T-helper 2 cell treated with Interferon-gamma antibody and Interleukin-4, amounts not matched to agents 5 μg/mL and 100 μg/mL, for 36 hours (primary cell): ENCODE results near the gene CBR3.
"Not testable (repeated sequence)": the region's sequence is repeated elsewhere in the genome, so short reads cannot be mapped to it uniquely, and the experiment has no call there.

Experiments
- DNase-seq: peaks from one replicate; pipeline ENCODE4 v3.0.0; 2021; ENCODE audit warnings: low spot score
- H3K27ac Mint-ChIP-seq: one replicate; pipeline ENCODE4 v1.8.0; 2021; ENCODE audit warnings: mild to moderate bottlenecking, mixed read lengths
- H3K27me3 Mint-ChIP-seq: one replicate; pipeline ENCODE4 v1.8.0; 2021; ENCODE audit warnings: low read depth, mixed read lengths
- H3K36me3 Mint-ChIP-seq: one replicate; pipeline ENCODE4 v1.8.0; 2021; ENCODE audit warnings: low read depth, mixed read lengths
- H3K4me1 Mint-ChIP-seq: one replicate; pipeline ENCODE4 v1.8.0; 2021; ENCODE audit warnings: low read depth, mixed read lengths
- H3K4me3 Mint-ChIP-seq: one replicate; pipeline ENCODE4 v1.8.0; 2022; ENCODE audit warnings: mild to moderate bottlenecking, moderate library complexity, mixed read lengths
- H3K9me3 Mint-ChIP-seq: one replicate; pipeline ENCODE4 v1.8.0; 2021; ENCODE audit warnings: mixed read lengths

The CBR3 gene

DNA sequence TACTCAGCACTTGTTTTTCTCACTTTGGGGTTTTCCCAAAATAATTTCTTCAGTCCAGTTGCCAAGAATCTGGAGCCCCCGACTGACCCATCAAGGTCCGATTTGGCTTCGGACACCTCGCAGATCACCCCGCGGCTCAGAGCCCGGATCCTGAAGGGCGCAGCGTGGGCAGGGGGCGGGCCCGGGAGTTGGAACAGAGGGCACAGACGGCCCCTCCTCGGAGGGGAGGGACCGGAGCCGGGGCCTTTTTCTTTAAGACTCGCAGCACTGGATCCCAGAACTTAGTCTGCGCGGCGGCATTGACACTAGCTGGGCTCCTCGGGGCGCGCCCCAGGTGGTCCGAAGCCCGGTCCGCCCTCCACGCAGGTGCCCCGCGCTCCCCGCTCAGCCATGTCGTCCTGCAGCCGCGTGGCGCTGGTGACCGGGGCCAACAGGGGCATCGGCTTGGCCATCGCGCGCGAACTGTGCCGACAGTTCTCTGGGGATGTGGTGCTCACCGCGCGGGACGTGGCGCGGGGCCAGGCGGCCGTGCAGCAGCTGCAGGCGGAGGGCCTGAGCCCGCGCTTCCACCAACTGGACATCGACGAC is at the start of gene CBR3:
CBR3 (plus strand) TSS at position 277 of the 588 bp plus-strand sequence; CDS start at position 391, 114 bp downstream.
- peaks cover 20% of the 10 kb centered on the region for H3K36me3 Mint-ChIP-seq
- H3K9me3 Mint-ChIP-seq = no peaks in the 10 kb centered on the region
- peak within 1 kb of the TSS; percentile 95 for H3K27ac Mint-ChIP-seq
- H3K4me3 Mint-ChIP-seq = peak within 1 kb of the TSS; percentile 94
- H3K27me3 Mint-ChIP-seq = no peaks in the 10 kb centered on the region
- peaks cover 30% of the 10 kb centered on the region for H3K4me1 Mint-ChIP-seq
- DNase-seq = peak; percentile 76

DNA sequence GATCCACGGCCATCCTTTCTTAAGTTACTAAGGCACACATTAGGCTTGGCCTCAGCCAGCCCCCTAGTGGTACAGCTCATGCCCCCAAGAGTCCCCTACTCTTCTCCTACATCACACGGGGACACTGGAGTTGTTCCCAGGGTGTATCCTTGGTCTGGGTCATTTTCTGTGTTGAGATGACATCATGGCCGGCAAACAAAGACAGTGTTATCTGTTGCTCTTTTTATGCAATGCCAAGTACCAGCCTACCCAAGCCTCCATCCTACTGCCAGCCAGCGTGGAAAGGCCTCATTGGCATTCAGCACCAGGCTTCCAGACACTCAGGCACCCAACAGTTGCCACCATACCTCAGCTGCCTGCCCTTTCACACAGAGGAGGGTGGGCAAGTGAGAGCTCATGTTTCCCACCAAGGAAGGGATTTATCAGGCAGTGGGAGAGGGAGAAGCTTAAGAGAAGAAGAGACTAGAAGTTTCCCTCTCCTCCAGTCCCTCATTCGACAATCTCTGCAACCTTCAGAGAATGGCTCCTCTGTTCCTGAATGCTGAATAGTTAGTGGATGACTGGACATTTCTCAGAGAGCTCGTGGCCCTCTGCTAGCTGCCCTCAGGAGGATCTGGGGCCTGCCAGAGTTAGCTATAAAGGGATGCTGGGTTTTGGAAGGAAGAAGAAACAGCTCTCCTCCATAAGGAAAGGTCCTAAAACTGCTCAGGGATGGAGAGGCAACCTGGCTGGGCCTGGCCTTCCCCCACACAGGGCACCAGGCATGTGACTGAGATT is 47.3 kb upstream of the CBR3 start:
- Mint-ChIP-seq H3K9me3 (no peaks in the 10 kb centered on the region), H3K4me3 (no peak overlapping the region), H3K27ac (no peak overlapping the region), H3K27me3 (no peaks in the 10 kb centered on the region), H3K36me3 (no peaks in the 10 kb centered on the region), H3K4me1 (peaks cover 6% of the 10 kb centered on the region)
- DNase-seq = no peak

DNA sequence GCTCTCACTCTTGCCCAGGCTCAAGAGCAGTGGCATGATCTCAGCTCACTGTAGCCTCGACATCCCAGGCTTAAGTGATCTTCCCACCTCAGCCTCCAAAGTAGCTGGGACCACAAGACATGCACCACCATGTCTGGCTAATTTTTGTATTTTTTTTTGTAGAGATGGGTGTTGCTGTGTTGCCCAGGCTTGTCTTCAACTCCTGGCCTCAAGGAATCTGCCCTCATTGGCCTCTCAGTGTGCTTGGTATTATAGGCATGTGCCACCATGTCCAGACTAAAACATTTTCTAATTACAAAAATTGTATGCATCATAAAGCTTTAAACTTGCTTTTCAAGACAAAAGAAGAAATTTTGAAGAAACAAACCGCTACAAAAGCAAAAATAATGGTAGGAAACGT is 44.9 kb upstream of the CBR3 start:
- H3K27me3 Mint-ChIP-seq = no peaks in the 10 kb centered on the region
- H3K27ac Mint-ChIP-seq = no peak overlapping the region
- H3K4me1 Mint-ChIP-seq = peaks cover 6% of the 10 kb centered on the region
- no peak for DNase-seq
- H3K4me3 Mint-ChIP-seq = no peak overlapping the region
- peaks cover 17% of the 10 kb centered on the region for H3K9me3 Mint-ChIP-seq
- peaks cover 4% of the 10 kb centered on the region for H3K36me3 Mint-ChIP-seq

GRCh38 chr21:36092681-36093080 is 42.2 kb upstream of the CBR3 start:
- peaks cover 8% of the 10 kb centered on the region for H3K36me3 Mint-ChIP-seq
- no peaks in the 10 kb centered on the region for H3K27me3 Mint-ChIP-seq
- DNase-seq = no peak
- H3K4me1 Mint-ChIP-seq = no peaks in the 10 kb centered on the region
- H3K4me3 Mint-ChIP-seq = no peak overlapping the region
- no peak overlapping the region for H3K27ac Mint-ChIP-seq
- H3K9me3 Mint-ChIP-seq = peaks cover 20% of the 10 kb centered on the region

GRCh38 chr21:36093512-36093911 is 41.4 kb upstream of the CBR3 start:
- no peak for DNase-seq
- Mint-ChIP-seq H3K36me3 (peaks cover 8% of the 10 kb centered on the region), H3K27me3 (no peaks in the 10 kb centered on the region), H3K9me3 (peaks cover 20% of the 10 kb centered on the region), H3K4me3 (no peak overlapping the region), H3K27ac (no peak overlapping the region), H3K4me1 (no peaks in the 10 kb centered on the region)

- Mint-ChIP-seq H3K27ac (no peak overlapping the region), H3K4me3 (no peak overlapping the region), H3K4me1 (peaks cover 2% of the 10 kb centered on the region), H3K36me3 (peaks cover 8% of the 10 kb centered on the region), H3K9me3 (peaks cover 20% of the 10 kb centered on the region), H3K27me3 (peaks cover 2% of the 10 kb centered on the region)
- no peak for DNase-seq
Observed at GRCh38 chr21:36096398-36097290, 38.2 kb upstream of the CBR3 start.

- H3K36me3 Mint-ChIP-seq = peaks cover 8% of the 10 kb centered on the region
- peaks cover 2% of the 10 kb centered on the region for H3K4me1 Mint-ChIP-seq
- H3K27me3 Mint-ChIP-seq = peaks cover 4% of the 10 kb centered on the region
- H3K9me3 Mint-ChIP-seq = peaks cover 20% of the 10 kb centered on the region
- H3K27ac Mint-ChIP-seq = no peak overlapping the region
- no peak overlapping the region for H3K4me3 Mint-ChIP-seq
- no peak for DNase-seq
Observed at GRCh38 chr21:36097427-36098181, 37.3 kb upstream of the CBR3 start.

DNA sequence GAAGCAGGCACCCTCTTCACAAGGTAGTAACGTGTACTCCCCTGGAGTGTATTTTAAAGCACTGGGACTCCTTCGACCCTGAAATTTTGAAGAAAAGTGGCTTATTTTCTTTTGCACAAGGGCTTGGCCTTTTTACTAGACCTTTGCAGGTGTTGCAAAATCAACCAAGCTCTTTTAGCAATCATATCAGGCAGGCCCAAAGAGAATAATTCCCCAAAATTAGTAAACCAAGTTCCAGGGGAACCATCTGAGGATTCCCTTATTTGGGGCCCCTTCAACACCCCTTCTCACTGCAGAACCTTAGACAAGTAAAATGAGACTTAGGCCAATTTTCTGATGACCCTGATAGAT is 36.7 kb upstream of the CBR3 start:
- Mint-ChIP-seq H3K36me3 (peaks cover 8% of the 10 kb centered on the region), H3K4me1 (peaks cover 2% of the 10 kb centered on the region), H3K9me3 (peaks cover 16% of the 10 kb centered on the region), H3K27ac (no peak overlapping the region), H3K4me3 (no peak overlapping the region), H3K27me3 (peaks cover 7% of the 10 kb centered on the region)
- DNase-seq = no peak

GRCh38 chr21:36099000-36099399 is 35.9 kb upstream of the CBR3 start:
- DNase-seq = no peak
- peaks cover 16% of the 10 kb centered on the region for H3K27me3 Mint-ChIP-seq
- H3K4me1 Mint-ChIP-seq = peaks cover 2% of the 10 kb centered on the region
- H3K27ac Mint-ChIP-seq = no peak overlapping the region
- peaks cover 3% of the 10 kb centered on the region for H3K36me3 Mint-ChIP-seq
- no peak overlapping the region for H3K4me3 Mint-ChIP-seq
- peaks cover 10% of the 10 kb centered on the region for H3K9me3 Mint-ChIP-seq

DNA sequence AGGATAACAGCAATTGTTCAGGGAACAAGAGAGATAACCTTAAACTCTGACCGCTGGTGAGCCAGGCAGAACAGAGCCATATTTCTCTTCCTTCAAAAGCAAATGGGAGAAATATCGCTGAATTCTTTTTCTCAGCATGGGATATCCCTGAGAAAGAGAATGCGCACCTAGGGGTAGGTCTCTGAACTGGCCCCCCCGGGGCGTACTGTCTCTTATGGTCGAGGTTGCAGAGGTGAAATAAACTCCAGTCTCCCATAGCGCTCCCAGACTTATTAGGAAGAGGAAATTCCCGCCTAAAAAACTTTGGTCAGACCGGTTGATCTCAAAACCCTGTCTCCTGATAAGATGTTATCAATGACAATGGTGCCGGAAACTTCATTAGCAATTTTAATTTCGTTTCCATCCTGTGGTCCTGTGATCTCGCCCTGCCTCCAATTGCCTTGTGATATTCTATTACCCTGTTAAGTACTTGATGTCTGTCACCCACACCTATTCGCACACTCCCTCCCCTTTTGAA is 35.1 kb upstream of the CBR3 start:
- not testable (repeated sequence) for H3K4me1 Mint-ChIP-seq, H3K4me3 Mint-ChIP-seq, H3K9me3 Mint-ChIP-seq, DNase-seq, H3K36me3 Mint-ChIP-seq, H3K27ac Mint-ChIP-seq
- H3K27me3 Mint-ChIP-seq = peaks cover 23% of the 10 kb centered on the region

- Mint-ChIP-seq H3K27ac (no peak overlapping the region), H3K4me1 (peaks cover 12% of the 10 kb centered on the region), H3K4me3 (no peak overlapping the region), H3K27me3 (peaks cover 37% of the 10 kb centered on the region), H3K9me3 (peaks cover 4% of the 10 kb centered on the region), H3K36me3 (peaks cover 3% of the 10 kb centered on the region)
- DNase-seq = no peak
Observed at GRCh38 chr21:36100971-36101641, 33.8 kb upstream of the CBR3 start.

GRCh38 chr21:36103434-36103833 is 31.4 kb upstream of the CBR3 start:
- Mint-ChIP-seq H3K27ac (no peak overlapping the region), H3K9me3 (peaks cover 4% of the 10 kb centered on the region), H3K27me3 (peaks cover 53% of the 10 kb centered on the region), H3K36me3 (no peaks in the 10 kb centered on the region), H3K4me3 (no peak overlapping the region), H3K4me1 (peaks cover 12% of the 10 kb centered on the region)
- DNase-seq = no peak
